GM18502 (cell line): ENCODE measurements around the gene SPG7.
A peak's percentile ranks its signal among the peaks of the same experiment; 100 is the strongest.
"Not testable (repeated sequence)": the region's sequence is repeated elsewhere in the genome, so short reads cannot be mapped to it uniquely, and the experiment has no call there.

Experiments used
- ATAC-seq: cut with Tn5 transposase; IDR thresholded peaks from one replicate; pipeline ENCODE4 v1.9.1; 2021; ENCODE audit warnings: mild to moderate bottlenecking; ENCODE audit not compliant: unreplicated experiment, poor library complexity

SPG7 gene

DNA sequence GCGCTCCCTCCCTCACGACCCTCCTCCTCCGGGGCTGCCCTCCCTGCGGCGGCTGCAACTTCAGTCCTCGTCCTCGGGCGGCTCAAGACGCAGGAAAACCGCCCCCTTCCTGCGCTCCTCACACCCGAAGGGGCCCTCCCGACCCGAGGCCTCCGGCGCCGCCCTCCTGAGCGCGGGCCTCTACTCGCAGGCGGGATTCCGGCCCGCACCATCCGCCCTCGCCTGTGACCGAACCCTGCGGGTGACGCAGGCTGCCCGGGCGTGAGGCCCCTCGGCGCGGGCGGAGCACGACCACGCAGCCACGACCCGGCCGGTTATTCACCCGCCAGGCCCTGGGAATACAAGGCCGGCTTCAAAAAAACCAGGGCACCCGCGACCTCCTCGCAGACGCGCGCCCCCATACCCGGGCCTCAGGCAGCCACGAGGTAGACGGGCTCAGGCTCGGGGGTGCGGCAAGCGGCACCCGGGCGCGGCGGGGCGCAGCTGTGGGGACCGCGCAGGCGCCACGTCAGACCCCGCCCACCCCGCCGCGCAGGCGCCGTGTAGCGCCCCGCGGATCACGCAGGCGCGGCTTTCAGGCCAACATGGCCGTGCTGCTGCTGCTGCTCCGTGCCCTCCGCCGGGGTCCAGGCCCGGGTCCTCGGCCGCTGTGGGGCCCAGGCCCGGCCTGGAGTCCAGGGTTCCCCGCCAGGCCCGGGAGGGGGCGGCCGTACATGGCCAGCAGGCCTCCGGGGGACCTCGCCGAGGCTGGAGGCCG lies at the start of gene SPG7:
Gene SPG7 (plus strand): TSS at position 570 of the 757 bp plus-strand sequence. CDS start 15 bp downstream, at position 585.
- ATAC-seq = peak; percentile 63

DNA sequence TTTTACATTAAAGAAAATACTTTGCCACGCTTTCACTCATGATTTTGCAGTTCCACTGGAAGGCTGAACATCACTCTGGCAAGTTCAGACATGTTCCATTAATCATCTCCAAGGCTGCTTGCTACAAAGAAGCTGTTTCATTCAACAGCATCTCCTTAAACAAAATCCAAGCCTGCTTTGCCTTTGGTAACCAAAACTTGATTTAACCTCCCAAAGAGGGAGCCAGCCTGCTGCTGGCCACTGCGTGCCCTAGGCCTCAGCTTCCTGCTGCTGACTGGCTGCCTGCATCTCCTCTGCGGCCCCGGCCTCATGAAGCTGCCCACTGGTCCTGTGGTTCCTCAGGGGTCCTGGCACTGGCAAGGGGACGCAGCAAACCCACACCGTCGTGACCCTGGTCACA lies 49.7 kb upstream of the SPG7 start:
- no peak for ATAC-seq

DNA sequence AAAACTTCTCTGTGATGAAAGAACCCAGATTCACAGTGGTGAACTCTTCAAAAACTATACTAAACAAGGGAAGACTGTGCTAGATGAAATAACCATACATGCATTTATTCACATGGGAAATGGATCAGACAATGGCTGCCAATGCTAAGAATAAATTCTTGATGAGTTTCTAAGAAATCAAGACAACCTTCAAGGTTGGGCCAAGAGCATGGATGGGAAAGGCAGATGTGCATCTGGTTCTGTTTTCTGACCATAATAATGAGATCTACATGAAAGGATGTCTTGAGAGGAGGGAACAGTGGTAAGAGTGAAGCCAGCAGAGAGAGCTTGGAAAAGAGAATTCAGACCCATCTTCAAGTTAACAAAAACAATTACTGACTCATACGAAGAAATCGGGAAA lies 49.2 kb upstream of the SPG7 start:
- ATAC-seq = no peak

DNA sequence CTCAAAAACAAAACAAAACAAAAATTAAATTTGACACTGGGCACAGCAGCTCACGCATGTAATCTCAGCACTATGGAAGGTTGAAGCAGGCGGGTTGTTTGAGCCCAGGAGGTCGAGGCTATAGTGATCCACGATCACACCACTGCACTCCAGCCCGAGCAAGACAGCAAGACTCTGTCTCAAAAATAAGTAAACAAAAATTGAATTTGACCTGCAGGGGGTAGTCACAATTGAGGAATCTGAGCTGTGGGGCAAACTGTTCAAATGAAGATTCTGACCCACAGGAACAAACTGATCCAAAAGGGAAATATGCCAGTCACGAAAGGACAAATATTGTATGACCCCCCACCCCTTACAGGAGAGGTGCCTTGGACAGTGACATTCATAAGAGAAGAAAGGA lies 47.6 kb upstream of the SPG7 start:
- ATAC-seq = no peak

DNA sequence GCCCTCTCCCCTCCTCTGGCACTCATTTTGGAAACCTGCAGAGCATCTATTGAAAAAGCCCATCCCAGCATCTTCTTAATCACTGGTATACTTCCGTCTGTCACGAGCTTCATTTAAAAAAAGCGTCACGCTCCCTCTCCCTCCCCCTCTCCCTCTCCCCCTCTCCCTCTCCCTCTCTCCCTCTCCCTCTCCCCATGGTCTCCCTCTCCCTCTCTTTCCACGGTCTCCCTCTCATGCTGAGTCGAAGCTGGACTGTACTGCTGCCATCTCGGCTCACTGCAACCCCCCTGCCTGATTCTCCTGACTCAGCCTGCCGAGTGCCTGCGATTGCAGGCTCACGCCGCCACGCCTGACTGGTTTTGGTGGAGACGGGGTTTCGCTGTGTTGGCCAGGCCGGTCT lies 46.3 kb upstream of the SPG7 start:
- not testable (repeated sequence) for ATAC-seq

DNA sequence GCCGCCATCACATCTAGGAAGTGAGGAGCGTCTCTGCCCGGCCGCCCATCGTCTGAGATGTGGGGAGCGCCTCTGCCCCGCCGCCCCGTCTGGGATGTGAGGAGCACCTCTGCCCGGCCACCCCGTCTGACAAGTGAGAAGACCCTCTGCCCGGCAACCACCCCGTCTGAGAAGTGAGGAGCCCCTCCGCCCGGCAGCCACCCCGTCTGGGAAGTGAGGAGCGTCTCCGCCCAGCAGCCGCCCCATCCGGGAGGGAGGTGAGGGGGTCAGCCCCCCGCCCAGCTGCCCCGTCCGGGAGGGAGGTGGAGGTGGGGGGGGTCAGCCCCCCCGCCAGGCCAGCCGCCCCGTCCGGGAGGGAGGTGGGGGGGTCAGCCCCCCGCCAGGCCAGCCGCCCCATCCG lies 45.6 kb upstream of the SPG7 start:
- ATAC-seq = not testable (repeated sequence)

DNA sequence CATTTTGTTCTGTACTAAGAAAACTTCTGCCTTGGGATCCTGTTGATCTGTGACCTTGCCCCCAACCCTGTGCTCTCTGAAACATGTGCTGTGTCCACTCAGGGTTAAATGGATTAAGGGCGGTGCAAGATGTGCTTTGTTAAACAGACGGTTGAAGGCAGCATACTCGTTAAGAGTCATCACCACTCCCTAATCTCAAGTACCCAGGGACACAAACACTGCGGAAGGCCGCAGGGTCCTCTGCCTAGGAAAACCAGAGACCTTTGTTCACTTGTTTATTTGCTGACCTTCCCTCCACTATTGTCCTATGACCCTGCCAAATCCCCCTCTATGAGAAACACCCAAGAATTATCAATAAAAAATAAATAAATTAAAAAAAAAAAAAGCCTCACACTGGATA lies 44.9 kb upstream of the SPG7 start:
- not testable (repeated sequence) for ATAC-seq

DNA sequence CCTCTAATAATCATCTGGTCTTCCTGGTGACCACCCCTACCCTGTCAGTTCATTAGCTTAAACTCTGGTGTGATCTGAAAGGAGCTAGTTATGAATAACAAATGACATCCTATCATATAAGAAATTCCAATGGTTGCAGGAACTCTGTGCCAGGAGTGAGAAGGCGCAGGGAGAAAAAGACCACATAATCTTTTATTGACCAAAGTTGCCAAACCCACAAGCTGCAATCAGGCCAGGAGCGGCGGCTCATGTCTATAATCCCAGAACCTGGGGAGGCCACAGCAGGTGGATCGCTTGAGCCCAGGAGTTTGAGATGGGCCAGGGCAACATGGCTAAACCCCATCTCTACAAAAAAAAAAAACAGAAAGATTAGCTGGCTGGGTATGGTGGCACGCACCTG lies 41.3 kb upstream of the SPG7 start:
- ATAC-seq = no peak

DNA sequence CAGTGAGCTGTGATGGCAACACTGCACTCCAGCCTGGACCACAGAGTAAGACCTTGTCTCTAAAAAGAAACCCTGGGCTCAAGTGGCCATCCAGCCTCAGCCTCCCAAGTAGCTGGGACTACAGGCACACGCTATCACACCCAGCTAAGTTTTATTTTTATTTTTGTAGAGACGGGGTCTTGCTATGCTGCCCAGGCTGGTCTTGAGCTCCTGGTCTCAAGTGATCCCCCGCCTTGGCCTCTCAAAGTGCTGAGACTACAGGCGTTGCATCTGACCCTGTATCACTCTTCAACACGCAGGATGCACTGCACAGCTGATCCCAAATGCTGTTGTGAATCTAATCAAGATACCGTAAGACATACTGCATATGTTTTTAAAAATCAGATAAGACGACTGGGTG lies 40.8 kb upstream of the SPG7 start:
- ATAC-seq = no peak

DNA sequence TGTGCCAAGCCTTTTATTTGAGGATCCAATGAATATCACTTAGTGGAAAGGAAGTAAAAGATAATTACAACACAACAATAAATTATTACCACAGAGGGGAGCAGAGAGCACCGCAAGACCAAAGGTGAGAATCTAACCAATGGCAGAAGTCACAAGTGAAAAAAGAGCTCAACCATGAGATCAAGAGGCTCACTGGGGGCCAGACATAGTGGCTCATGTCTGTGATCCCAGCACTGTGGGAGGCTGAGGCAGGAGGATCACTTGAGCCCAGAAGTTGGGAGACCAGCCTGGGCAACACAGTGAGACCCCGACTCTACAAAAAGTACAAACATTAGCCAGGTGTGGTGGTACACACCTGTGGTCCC lies 35.5 kb upstream of the SPG7 start:
- ATAC-seq = no peak

DNA sequence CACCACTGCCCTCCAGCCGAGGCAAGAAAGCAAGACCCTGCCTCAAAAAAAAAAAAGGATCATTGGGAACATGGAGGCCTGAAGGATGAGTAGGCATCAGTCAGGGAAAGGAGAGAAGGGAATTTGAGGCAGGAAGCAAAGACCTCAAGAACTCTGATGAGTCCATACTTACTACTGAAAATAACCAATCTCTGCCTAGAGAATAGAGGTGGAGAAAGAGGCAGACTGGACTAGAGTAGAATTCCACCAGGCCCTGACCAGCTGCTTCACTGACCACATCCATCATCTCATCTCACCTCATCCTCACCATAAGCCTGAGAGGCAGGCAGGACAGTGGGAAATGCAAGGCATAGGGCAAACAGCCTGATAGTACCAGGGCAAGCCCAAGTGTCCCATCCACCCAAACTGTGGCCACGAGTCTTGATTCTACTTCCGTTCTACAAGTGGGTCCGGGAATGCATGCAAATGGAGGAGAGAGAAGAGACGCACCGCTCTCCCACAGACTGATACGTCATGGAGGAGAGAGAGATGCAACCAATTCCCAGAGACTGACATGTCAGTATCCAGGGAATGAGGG lies 35.0 kb upstream of the SPG7 start:
- no peak for ATAC-seq

DNA sequence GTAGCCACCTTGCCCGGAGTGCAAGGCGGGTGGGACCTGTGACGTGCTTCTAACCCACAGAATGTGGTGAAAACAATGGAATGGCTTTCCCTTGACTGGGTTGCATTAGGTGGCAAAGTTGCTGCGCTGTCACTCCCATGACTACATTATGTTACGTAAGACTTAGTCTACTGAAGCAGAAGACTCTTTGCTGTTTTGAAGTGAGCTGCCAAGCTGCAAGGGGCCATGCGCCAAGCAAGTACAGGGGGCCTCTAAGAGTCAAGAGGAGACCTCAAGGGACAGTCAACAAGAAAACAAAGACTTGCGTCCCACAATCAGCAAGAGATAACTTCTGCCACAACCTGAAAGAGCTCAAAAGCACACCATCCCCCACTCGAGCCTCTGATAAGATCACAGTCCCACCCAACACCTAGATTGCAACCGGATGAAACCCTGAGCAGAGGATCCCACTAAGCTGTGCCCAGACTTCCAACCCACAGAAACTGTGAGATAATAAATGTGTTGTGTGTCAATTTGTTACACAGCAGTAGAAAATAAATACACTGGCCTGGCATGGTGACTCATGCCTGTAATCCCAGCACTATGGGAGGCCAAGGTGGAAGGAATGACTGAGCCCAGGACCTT lies 34.3 kb upstream of the SPG7 start:
- ATAC-seq = no peak

DNA sequence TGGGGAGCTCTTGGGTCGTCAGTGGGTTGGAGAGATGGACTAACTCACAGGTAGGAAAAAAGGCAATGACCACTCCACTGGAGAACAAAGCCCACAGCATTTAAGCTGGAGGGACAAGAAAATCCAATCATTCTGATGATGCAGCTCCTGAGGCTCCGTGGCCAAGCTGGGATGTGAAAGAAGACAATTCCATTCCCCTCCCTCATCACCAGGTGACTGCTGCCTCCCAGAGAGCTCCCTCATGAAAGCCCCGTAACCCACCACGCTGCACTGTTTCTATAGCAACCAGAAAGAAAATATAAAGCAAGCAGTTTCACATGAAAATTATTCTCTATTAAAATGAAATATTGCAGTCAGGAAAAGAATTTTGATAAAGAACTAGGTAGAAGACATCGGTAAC lies 33.1 kb upstream of the SPG7 start:
- ATAC-seq = no peak

DNA sequence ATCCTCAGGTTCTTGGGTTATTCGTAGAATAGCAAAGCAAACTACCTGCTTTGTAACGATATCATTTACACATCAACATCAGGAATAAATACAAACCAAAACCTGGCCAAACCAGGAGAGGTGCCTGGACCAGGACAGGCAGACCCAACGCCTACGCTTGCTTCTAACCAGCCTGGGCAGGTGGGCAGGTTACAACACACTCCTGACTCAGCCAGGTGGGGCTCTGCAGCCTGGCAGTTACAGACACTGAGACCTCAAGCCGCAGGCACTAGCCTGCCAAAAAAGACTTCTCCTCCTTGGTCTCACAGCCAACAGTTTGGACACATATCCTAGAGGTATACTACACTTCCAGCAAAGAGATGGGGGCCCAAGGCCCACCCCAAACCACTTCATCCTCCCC lies 31.8 kb upstream of the SPG7 start:
- no peak for ATAC-seq

DNA sequence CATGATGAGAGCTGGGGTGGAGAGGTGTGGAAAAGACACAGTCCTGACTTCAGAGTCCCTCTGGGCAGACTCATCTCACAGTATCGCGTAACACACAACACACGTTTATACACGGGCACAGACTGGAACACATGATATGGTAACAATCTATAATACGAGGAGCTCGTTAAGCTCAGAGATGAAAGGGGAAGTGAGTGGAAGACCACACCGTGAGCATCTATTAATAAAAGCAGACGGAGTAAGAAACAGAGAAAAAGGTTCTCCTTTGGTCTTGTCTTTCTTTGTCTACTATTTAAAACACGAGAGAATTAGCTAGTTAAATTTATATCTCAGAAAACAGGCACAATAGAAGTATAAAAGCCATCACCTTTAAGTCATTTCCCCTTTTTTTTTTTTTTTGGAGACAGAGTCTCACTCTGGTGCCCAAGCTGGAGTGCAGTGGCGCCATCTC lies 31.4 kb upstream of the SPG7 start:
- ATAC-seq = no peak

DNA sequence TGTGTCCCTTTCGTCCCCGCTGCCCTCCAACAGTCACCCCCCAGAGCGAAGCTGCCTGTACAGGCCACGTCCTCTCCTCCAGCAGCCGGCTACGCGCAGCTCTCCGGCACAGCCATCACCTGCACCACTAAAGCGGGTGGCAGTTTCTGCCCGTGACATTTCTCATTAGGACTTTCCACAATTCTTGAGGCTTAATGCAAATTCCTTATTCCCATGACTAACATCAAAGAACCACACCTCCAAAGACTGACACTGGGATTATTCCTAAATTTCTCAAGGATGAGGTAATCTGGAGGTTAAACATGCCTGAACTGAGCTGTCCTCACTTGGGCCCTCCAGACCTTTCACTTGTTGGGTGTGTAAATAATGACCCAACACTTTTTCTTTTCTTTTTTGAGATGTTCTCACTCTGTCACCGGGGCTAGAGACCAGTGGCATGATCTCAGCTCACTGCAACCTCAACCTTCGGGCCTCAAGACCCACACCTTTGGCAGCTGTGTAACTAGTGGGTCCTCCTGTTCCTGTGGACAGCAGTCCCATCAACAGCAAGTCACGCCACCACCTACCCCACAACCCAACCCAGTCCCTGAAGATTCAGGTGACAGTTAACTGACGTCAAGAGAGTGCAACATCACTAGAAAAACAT lies 29.5 kb upstream of the SPG7 start:
- ATAC-seq = no peak

DNA sequence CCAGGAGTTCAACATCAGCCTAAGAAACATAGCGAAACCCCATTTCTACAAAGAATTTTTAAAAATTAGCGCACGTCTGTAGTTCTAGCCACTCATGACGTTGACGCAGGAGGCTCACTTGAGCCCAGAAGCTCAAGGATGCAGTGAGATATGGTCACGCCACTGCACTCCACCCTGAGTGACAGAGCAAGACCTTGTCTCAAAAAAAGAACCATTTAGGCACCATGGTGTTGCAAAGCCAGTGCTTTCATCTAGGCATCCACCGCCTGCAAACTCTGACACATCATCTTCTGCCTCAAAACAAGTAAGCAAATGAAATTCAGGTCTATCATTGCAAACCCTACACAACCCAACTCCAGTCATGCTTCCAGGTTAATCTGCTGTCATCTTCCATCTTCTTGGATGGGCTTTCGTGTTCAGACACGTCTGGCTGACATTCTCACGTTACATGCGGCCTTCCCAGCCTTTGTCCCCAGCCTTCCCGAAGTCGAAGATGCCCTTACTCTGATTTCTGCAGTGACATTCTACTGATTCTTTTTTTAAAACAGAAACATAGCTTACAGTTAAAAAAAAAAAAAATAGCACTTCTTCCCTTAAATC lies 26.7 kb upstream of the SPG7 start:
- no peak for ATAC-seq

DNA sequence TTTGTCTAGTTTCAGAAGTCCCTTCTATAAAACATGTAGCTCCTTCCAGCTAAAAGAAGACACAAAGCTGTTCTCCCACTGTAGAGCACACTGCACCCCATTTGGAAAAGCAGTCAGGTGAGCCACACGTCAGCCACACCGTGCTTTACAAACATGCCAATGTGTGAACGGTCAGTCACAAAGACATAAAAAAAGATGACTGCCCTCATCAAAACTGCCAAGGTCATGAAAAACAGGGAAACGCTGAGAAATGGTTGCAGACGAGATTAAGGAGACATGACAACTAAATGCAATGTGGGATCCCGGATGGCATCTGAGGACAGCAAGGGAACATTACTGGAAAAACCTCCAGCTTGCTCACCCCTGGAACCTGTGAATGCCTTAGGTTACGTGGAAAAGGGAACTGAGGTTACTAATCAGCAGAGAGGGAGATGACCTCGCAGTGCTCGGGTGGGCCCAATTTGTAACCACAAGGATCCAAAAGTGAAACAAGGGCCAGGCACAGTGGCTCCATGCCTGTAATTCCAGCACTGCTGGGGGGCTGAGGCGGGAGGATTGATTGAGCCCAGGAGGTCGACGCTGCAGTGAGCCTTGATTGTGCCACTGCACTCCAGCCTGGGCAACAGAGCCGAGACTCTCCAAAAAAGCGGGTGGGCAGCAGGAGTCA lies 25.9 kb upstream of the SPG7 start:
- no peak for ATAC-seq

DNA sequence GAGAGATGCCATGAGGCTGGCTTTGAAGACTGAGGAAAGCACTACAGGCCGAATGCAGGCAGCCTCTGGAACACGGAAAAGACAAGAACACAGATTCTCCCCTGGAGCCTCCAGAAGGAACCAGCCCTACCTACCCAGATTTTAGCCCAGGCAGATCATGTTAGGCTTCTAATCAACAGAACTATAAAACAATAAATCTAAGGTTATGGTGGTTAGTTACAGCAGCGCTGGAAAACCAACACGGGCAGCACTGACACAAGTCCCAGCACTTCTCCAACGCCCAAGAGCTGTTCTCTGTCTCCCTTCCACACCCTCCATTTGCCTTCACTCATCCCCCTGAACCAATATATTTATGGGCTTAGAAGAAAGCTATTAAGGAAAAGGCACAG lies 25.4 kb upstream of the SPG7 start:
- no peak for ATAC-seq

DNA sequence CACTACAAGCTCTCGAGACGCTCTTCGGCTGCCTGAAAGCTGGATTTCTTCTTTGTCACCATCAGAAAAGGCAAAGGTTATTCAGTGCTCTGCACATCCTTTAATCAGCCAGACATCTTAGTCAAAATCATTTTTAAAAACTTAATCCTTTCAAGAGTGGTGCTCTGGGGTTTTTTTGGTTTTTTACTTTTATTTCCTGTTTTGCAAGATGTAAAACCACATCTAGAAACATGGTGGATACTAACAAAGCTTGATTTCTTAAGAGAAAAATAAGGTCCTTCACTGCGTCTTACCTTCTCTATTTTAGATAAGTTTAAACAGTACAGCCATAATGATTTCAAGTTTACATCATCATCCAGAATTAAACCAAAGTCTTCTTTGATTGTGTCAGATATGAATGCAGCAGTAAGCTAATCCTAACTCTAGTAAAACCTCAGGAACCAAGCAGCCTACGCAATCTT lies 24.1 kb upstream of the SPG7 start:
- no peak for ATAC-seq
